ENCODE results near the gene KCTD16.

KCTD16 gene

GRCh38 chr5:144297081-144297480 is 126.4 kb downstream of the KCTD16 start:
- DNase-seq (ENCODE audit: extremely low read depth, low read depth): no peak
- TF ChIP-seq CTCF (IDR thresholded peaks at IDR 0.05; ENCODE audit: low read depth, low read length): no peak

DNA sequence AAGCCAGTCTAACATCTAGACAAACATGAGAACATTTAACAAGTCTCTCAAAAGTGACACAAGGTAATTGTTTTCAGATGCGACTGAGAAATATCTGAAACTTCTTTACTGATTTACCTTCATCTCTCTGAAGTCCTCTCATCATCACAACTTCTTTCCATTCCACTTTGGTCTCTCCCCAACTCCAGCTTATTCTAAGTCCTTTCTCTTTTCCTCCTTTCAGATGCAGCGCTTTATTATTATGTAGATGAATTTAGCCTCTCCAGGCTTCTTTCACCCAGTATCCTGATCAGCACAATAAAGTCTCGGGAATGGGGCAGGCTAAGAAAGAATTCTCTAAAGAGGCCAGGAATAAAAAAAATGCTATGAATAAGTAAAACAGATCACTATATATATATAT is 128.0 kb downstream of the KCTD16 start:
- DNase-seq (ENCODE audit: extremely low read depth, low read depth): no peak
- TF ChIP-seq CTCF (IDR thresholded peaks at IDR 0.05; ENCODE audit: low read depth, low read length): no peak

GRCh38 chr5:144304688-144305087 is 134.0 kb downstream of the KCTD16 start:
- TF ChIP-seq CTCF (IDR thresholded peaks at IDR 0.05; ENCODE audit: low read depth, low read length): no peak
- no peak for DNase-seq (ENCODE audit: extremely low read depth, low read depth)

DNA sequence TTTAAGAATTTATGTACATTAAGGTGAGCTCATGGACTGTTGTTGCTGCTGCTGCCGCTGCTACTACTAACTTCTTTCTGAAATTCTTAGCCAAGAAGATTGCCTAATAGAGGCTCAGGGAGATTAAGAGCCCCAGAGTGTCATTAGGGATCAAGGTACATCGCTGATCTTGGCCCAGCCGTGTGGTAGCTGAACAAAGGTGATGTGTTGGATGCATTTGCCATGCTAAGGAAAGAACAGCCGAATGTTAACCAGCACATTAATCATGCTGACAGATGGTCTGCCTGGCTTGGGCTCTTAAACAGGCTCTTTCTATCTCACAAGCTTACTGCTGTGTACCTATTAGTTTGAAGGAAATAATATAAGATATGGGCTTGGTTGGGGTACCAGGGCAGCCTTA is 137.1 kb downstream of the KCTD16 start:
- DNase-seq (ENCODE audit: extremely low read depth, low read depth): no peak
- no peak for TF ChIP-seq CTCF (IDR thresholded peaks at IDR 0.05; ENCODE audit: low read depth, low read length)

DNA sequence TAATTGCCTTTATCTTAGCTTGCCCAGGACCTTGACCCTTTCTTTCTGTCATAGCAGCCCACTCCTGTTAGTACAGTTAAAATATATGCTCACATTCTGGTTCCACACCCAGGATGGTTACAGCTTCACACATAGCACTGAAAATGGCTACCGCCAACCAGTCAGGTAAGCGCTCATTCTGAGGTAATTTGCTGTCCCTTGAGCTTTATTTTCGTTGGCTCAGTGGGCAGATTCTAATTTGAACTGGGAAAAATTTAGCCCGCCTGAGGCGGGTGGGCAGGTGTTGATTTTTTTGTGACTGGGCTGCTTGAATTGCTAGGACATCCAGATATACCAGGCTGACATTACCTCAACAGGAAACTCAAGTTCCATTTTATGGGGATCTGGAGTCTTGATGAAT is 137.5 kb downstream of the KCTD16 start:
- TF ChIP-seq CTCF (IDR thresholded peaks at IDR 0.05; ENCODE audit: low read depth, low read length): no peak
- no peak for DNase-seq (ENCODE audit: extremely low read depth, low read depth)

GRCh38 chr5:144308906-144309670 is 138.4 kb downstream of the KCTD16 start:
- no peak for TF ChIP-seq CTCF (IDR thresholded peaks at IDR 0.05; ENCODE audit: low read depth, low read length)
- no peak for DNase-seq (ENCODE audit: extremely low read depth, low read depth)

DNA sequence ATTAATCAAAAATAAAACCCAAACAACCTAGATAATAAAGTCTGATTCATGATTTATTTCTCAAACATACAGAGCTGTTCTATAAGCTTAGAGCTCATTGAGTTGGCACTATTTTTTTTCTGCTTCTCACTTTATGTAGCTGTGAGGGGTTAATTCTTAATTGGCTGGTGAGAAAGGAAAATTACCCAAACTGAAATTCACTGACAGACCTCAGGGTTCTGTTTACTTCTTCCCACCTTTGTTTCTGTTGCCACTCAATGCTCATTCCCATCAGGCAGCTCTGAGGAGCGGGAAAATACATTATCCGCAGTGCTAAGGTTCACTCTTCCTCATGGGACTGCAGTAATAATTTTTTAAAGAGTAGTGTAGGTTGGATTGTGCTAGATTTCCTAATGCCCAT is 139.9 kb downstream of the KCTD16 start:
- TF ChIP-seq CTCF (IDR thresholded peaks at IDR 0.05; ENCODE audit: low read depth, low read length): no peak
- no peak for DNase-seq (ENCODE audit: extremely low read depth, low read depth)

All from AG09319 (cell line).